AG10803 (cell line): ENCODE measurements around the gene KCNQ1.

Experiments
- DNase-seq: peaks from one replicate; pipeline ENCODE4 v3.0.0; 2010; ENCODE audit warnings: low read depth
- H3K4me3 ChIP-seq: 2 replicates; pipeline ENCODE4 v1.5.1; 2011; ENCODE audit warnings: mild to moderate bottlenecking, low read length, control low read depth
- CTCF ChIP-seq: conservative IDR thresholded peaks from 2 replicates; pipeline ENCODE4 v1.5.1; 2011; ENCODE audit warnings: mild to moderate bottlenecking, low read length, control low read depth, inconsistent platforms

The KCNQ1 gene

GRCh38 chr11:2803186-2804091 is 358.6 kb downstream of the KCNQ1 start:
- DNase-seq: no peak
- TF ChIP-seq CTCF: no peak
- no peak overlapping the region for H3K4me3 ChIP-seq

GRCh38 chr11:2804189-2804588 is 359.4 kb downstream of the KCNQ1 start:
- DNase-seq: no peak
- no peak overlapping the region for H3K4me3 ChIP-seq
- no peak for TF ChIP-seq CTCF

GRCh38 chr11:2804701-2805387 is 360.0 kb downstream of the KCNQ1 start:
- no peak overlapping the region for H3K4me3 ChIP-seq
- no peak for DNase-seq
- TF ChIP-seq CTCF: no peak

- H3K4me3 ChIP-seq: no peak overlapping the region
- TF ChIP-seq CTCF: no peak
- DNase-seq: no peak
Observed at GRCh38 chr11:2805388-2806056, 360.7 kb downstream of the KCNQ1 start.

GRCh38 chr11:2806351-2807024 is 361.7 kb downstream of the KCNQ1 start:
- H3K4me3 ChIP-seq: no peak overlapping the region
- TF ChIP-seq CTCF: no peak
- no peak for DNase-seq

- DNase-seq: no peak
- TF ChIP-seq CTCF: no peak
- H3K4me3 ChIP-seq: no peak overlapping the region
Observed at GRCh38 chr11:2807025-2807681, 362.3 kb downstream of the KCNQ1 start.
